IMR-90 (cell line): ENCODE data around the gene ZNF688. TPM values are rescaled to one million over a fixed set of nuclear protein-coding genes. Genes with fewer than 3 reads are reported as not detected.

ENCODE experiments used
- ATAC-seq: fragments of 200-7000 bp; cut with Tn5 transposase; 2 replicates; pipeline ENCODE4 v1.9.1; 2020; ENCODE audit warnings: low read depth, mild to moderate bottlenecking, moderate library complexity
- BruUV-seq: library from RNA; stranded (reverse); fragments of 400-500 nt; replicated peaks from 2 replicates; lab custom pipeline; 2021; lab: Mats Ljungman, UMichigan
- CTCF ChIA-PET: fragments of 300-600 bp; formaldehyde crosslinking; extraction: SDS; loops from one replicate; lab custom pipeline; 2021; ENCODE audit warnings: antibody characterized with exemption; lab: Yijun Ruan, JAX
- POLR2A ChIA-PET: fragments of 300-600 bp; sonication (Branson Sonifier 250); formaldehyde crosslinking; loops from one replicate; lab custom pipeline; 2022; ENCODE audit warnings: antibody characterized with exemption; ENCODE audit not compliant: unreplicated experiment; lab: Charles Lee
- DNase-seq: peaks from one replicate; pipeline ENCODE4 v3.0.0; 2013
- H2AFZ ChIP-seq: replicated peaks from 2 replicates; pipeline ENCODE3; 2013; ENCODE audit warnings: low read length, mild to moderate bottlenecking; ENCODE audit not compliant: poor library complexity
- H2AK5ac ChIP-seq: 2 replicates; pipeline ENCODE4 v1.6.1; 2013; ENCODE audit warnings: low read depth, low read length, inconsistent platforms
- H2AK9ac ChIP-seq: replicated peaks from 2 replicates; pipeline ENCODE3; 2013; ENCODE audit warnings: mild to moderate bottlenecking, low read depth, low read length, moderate library complexity; ENCODE audit not compliant: poor library complexity
- H2BK120ac ChIP-seq: 2 replicates; pipeline ENCODE4 v1.6.1; 2013; ENCODE audit warnings: low read depth, low read length, inconsistent platforms
- H2BK15ac ChIP-seq: 3 replicates; pipeline ENCODE4 v1.6.1; 2013; ENCODE audit warnings: low read depth, low read length, inconsistent platforms
- H2BK20ac ChIP-seq: 2 replicates; pipeline ENCODE4 v1.6.1; 2013; ENCODE audit warnings: low read depth, mild to moderate bottlenecking, inconsistent platforms, low read length, moderate library complexity
- H2BK5ac ChIP-seq: 2 replicates; pipeline ENCODE4 v1.6.1; 2013; ENCODE audit warnings: mild to moderate bottlenecking, low read depth, low read length, inconsistent platforms; ENCODE audit not compliant: poor library complexity, severe bottlenecking
- H3K14ac ChIP-seq: replicated peaks from 2 replicates; pipeline ENCODE4 v1.6.1; 2013; ENCODE audit warnings: low read depth, low read length, inconsistent platforms
- H3K18ac ChIP-seq: 2 replicates; pipeline ENCODE4 v1.6.1; 2013; ENCODE audit warnings: low read depth, low read length, control low read depth
- H3K23ac ChIP-seq: 2 replicates; pipeline ENCODE4 v1.6.1; 2013; ENCODE audit warnings: low read depth, low read length, inconsistent platforms
- H3K27ac ChIP-seq: 2 replicates; pipeline ENCODE4 v1.5.1; 2013; ENCODE audit warnings: mild to moderate bottlenecking, control low read depth, low read length; ENCODE audit not compliant: insufficient read depth
- H3K27me3 ChIP-seq: 2 replicates; pipeline ENCODE4 v1.6.1; 2013; ENCODE audit warnings: low read length; ENCODE audit not compliant: control insufficient read depth, insufficient read depth
- H3K36me3 ChIP-seq: 2 replicates; pipeline ENCODE4 v1.6.1; 2013; ENCODE audit warnings: low read length, mixed read lengths; ENCODE audit not compliant: control insufficient read depth, insufficient read depth
- H3K4ac ChIP-seq: 2 replicates; pipeline ENCODE4 v1.6.1; 2013; ENCODE audit warnings: low read depth, low read length, inconsistent platforms
- H3K4me1 ChIP-seq: 2 replicates; pipeline ENCODE4 v1.6.1; 2013; ENCODE audit warnings: low read length, mixed read lengths; ENCODE audit not compliant: control insufficient read depth, insufficient read depth
- H3K4me2 ChIP-seq: 2 replicates; pipeline ENCODE4 v1.6.1; 2013; ENCODE audit warnings: low read depth, mild to moderate bottlenecking, control low read depth, low read length, moderate library complexity
- H3K4me3 ChIP-seq: 2 replicates; pipeline ENCODE4 v1.5.1; 2013; ENCODE audit warnings: low read depth, mild to moderate bottlenecking, control low read depth, low read length, moderate library complexity; ENCODE audit not compliant: insufficient read depth
- H3K56ac ChIP-seq: 2 replicates; pipeline ENCODE4 v1.6.1; 2013; ENCODE audit warnings: low read length, inconsistent platforms; ENCODE audit not compliant: insufficient read depth; ENCODE audit errors: extremely low read depth
- H3K79me1 ChIP-seq, 2 experiments: 2 replicates each; pipeline ENCODE4 v1.6.1; 2013; ENCODE audit warnings: low read length in 2 of 2, inconsistent platforms in 1 of 2, low read depth in 1 of 2
- H3K9ac ChIP-seq: 2 replicates; pipeline ENCODE4 v1.6.1; 2013; ENCODE audit warnings: low read depth, low read length, control low read depth
- H3K9me1 ChIP-seq: 2 replicates; pipeline ENCODE4 v1.6.1; 2013; ENCODE audit warnings: low read length, inconsistent platforms; ENCODE audit not compliant: insufficient read depth
- H3K9me3 ChIP-seq: 2 replicates; pipeline ENCODE4 v1.6.1; 2013; ENCODE audit warnings: low read length; ENCODE audit not compliant: control insufficient read depth, insufficient read depth
- H4K20me1 ChIP-seq: 2 replicates; pipeline ENCODE4 v1.6.1; 2013; ENCODE audit warnings: low read length, inconsistent platforms; ENCODE audit not compliant: insufficient read depth
- H4K5ac ChIP-seq: 2 replicates; pipeline ENCODE4 v1.6.1; 2013; ENCODE audit warnings: mild to moderate bottlenecking, low read depth, low read length, control low read depth
- H4K8ac ChIP-seq, 2 experiments: 2 replicates each; pipeline ENCODE4 v1.6.1; 2013; ENCODE audit warnings: low read depth in 2 of 2, low read length in 2 of 2, control low read depth in 1 of 2, inconsistent platforms in 1 of 2
- H4K91ac ChIP-seq: 2 replicates; pipeline ENCODE4 v1.6.1; 2013; ENCODE audit warnings: low read depth, low read length, inconsistent platforms; ENCODE audit not compliant: insufficient read depth
- BHLHE40 ChIP-seq: fragments of 150-350 bp; IDR thresholded peaks from 2 replicates; pipeline ENCODE4 v1.6.1; 2016; ENCODE audit warnings: mild to moderate bottlenecking, low read depth, low read length
- CEBPB ChIP-seq: IDR thresholded peaks from 2 replicates; pipeline ENCODE4 v1.6.1; 2012; ENCODE audit warnings: low read depth, low read length, improper control_type of control experiment
- CHD1 ChIP-seq: IDR thresholded peaks from 2 replicates; pipeline ENCODE4 v1.6.1; 2012; ENCODE audit warnings: low read depth, low read length, improper control_type of control experiment
- CTCF ChIP-seq: conservative IDR thresholded peaks from 2 replicates; pipeline ENCODE4 v1.5.1; 2012; ENCODE audit warnings: mild to moderate bottlenecking, low read depth, low read length, improper control_type of control experiment
- ELK1 ChIP-seq: fragments of 150-350 bp; IDR thresholded peaks from 2 replicates; pipeline ENCODE4 v1.6.1; 2016; ENCODE audit warnings: low read depth, mild to moderate bottlenecking, low read length, moderate library complexity, borderline replicate concordance
- FOS ChIP-seq: fragments of 150-350 bp; IDR thresholded peaks from 2 replicates; pipeline ENCODE4 v1.6.1; 2016; ENCODE audit warnings: low read depth, low read length
- MAFK ChIP-seq: IDR thresholded peaks from 2 replicates; pipeline ENCODE4 v1.6.1; 2012; ENCODE audit warnings: low read depth, low read length, improper control_type of control experiment
- MXI1 ChIP-seq: IDR thresholded peaks from 2 replicates; pipeline ENCODE4 v1.6.1; 2012; ENCODE audit warnings: low read depth, mild to moderate bottlenecking, low read length, moderate library complexity, borderline replicate concordance
- NFE2L2 ChIP-seq: fragments of 150-350 bp; IDR thresholded peaks from 2 replicates; pipeline ENCODE4 v1.6.1; 2016; ENCODE audit warnings: low read depth, mild to moderate bottlenecking, low read length
- POLR2A ChIP-seq: IDR thresholded peaks from 2 replicates; pipeline ENCODE4 v1.6.1; 2012; ENCODE audit warnings: mild to moderate bottlenecking, low read depth, low read length
- RAD21 ChIP-seq: IDR thresholded peaks from 2 replicates; pipeline ENCODE4 v1.6.1; 2012; ENCODE audit warnings: low read length, improper control_type of control experiment
- RCOR1 ChIP-seq: IDR thresholded peaks from 2 replicates; pipeline ENCODE4 v1.6.1; 2012; ENCODE audit warnings: mild to moderate bottlenecking, low read length, improper control_type of control experiment; ENCODE audit not compliant: insufficient replicate concordance
- SMC3 ChIP-seq: fragments of 150-350 bp; IDR thresholded peaks from 2 replicates; pipeline ENCODE4 v1.6.1; 2016; ENCODE audit warnings: low read depth, mild to moderate bottlenecking, antibody characterized with exemption, low read length, moderate library complexity
- USF2 ChIP-seq: fragments of 150-350 bp; IDR thresholded peaks from 2 replicates; pipeline ENCODE4 v1.6.1; 2017; ENCODE audit warnings: mild to moderate bottlenecking, antibody characterized with exemption, low read length, low read depth
- WGBS, 2 experiments: methylation state at CpG; one replicate each; pipeline versions ENCODE4 v1.1.5 to v1.1.7; 2013; ENCODE audit warnings: missing lambda C conversion rate in 2 of 2; ENCODE audit not compliant: insufficient read length in 1 of 2; ENCODE audit errors: extremely low coverage in 2 of 2; 5-methylcytosine and 5-hydroxymethylcytosine counted together
- dilution Hi-C: fragments of 300-500 bp; cut with HindIII; formaldehyde crosslinking; loops from one replicate; pipeline ENCODE4 v1.14.3; 2018; ENCODE audit warnings: low sequenced_read_pairs; ENCODE audit not compliant: unreplicated experiment
- in situ Hi-C: fragments of 300-500 bp; cut with MboI; formaldehyde crosslinking; loops from 3 replicates; pipeline ENCODE4 v1.14.3; 2019; ENCODE audit warnings: low sequenced_read_pairs, inconsistent platforms, mixed read lengths
- intact Hi-C: fragments of 100-400 bp; cut with micrococcal nuclease; formaldehyde crosslinking; loops from 2 replicates; pipeline ENCODE4 v1.10.0; 2022
- polyA plus RNA-seq, 3 experiments: library from polyadenylated mRNA; depleted of rRNA; stranded (reverse); fragments of >200 nt; gene quantifications; 2 replicates each; pipeline ENCODE4 v1.2.3, GENCODE V29; 2012; ENCODE audit warnings: low replicate concordance in 1 of 3
- total RNA-seq: library from RNA; depleted of rRNA; stranded (reverse); fragments of >200 nt; gene quantifications from 2 replicates; pipeline ENCODE4 v1.2.3, GENCODE V29; 2012

The ZNF688 gene
- total and polyA plus RNA-seq, 2 of the 4 experiments (the other 2 are of a cell fraction): 1.8 to 3.7 TPM

- no peak for ATAC-seq
- no peak overlapping the region for H2AK9ac ChIP-seq
- dilution Hi-C loops (no loop called here), in situ Hi-C loops (no loop called here), intact Hi-C loops (no loop called here)
- H3K9me3 ChIP-seq: no peaks in the 10 kb centered on the region; the same call in 1 of the 2 replicates
- H3K9ac ChIP-seq: no peak overlapping the region
- H3K14ac ChIP-seq: no peak overlapping the region
- peaks cover 25% of the 10 kb centered on the region for H3K36me3 ChIP-seq
- H2BK5ac ChIP-seq: no peak overlapping the region
- no peak overlapping the region for H2BK15ac ChIP-seq
- BruUV-seq: no TSS peak
- ChIA-PET POLR2A (no interaction called here), CTCF (no interaction called here)
- no peak overlapping the region for H2AFZ ChIP-seq
- H4K20me1 ChIP-seq: no peaks in the 10 kb centered on the region
- DNase-seq: no peak
- H3K27me3 ChIP-seq: no peaks in the 10 kb centered on the region
- H4K5ac ChIP-seq: no peak overlapping the region
- no peak overlapping the region for H4K91ac ChIP-seq
- H3K4me2 ChIP-seq: no peak overlapping the region
- peaks cover 11 to 31% of the 10 kb centered on the region in 2 experiments; a peak in 3 of 4 replicates for H3K79me1 ChIP-seq
- H3K18ac ChIP-seq: no peak overlapping the region
- H3K9me1 ChIP-seq: no peaks in the 10 kb centered on the region
- H3K4ac ChIP-seq: no peak overlapping the region
- H4K8ac ChIP-seq: no peak overlapping the region
- H3K27ac ChIP-seq: no peak overlapping the region
- H2AK5ac ChIP-seq: no peak overlapping the region
- H2BK120ac ChIP-seq: no peak overlapping the region
- TF ChIP-seq ELK1: no peak
- TF ChIP-seq RCOR1: no peak
- no peak for TF ChIP-seq USF2
- no peak for TF ChIP-seq NFE2L2
- TF ChIP-seq FOS: no peak
- TF ChIP-seq SMC3: no peak
- TF ChIP-seq CHD1: no peak
- no peak for TF ChIP-seq MAFK
- TF ChIP-seq RAD21: no peak
- no peak for TF ChIP-seq CEBPB
- no peak for TF ChIP-seq POLR2A
- no peak for TF ChIP-seq MXI1
- no peak for TF ChIP-seq CTCF
- no peak for TF ChIP-seq BHLHE40
- peaks cover 6% of the 10 kb centered on the region; the same call in 1 of the 2 replicates for H3K4me1 ChIP-seq
- no peak overlapping the region for H3K56ac ChIP-seq
- H3K4me3 ChIP-seq: no peak overlapping the region
- WGBS, 2 experiments: 100% methylated on average over 2 of the region's 3 CpGs; no CpG with 5 or more reads in 1 of the 2 experiments
- no peak overlapping the region for H3K23ac ChIP-seq
- H2BK20ac ChIP-seq: no peak overlapping the region
Observed at GRCh38 chr16:30606004-30606403, 34.5 kb upstream of the ZNF688 start.
